Activated T-helper 1 cell treated with anti-CD3 and anti-CD28 coated beads, Interleukin-2, amount 50 U/mL, for 16 hours (primary cell): Measurements from ENCODE around the gene AMPH.
A peak's percentile ranks its signal among the peaks of the same experiment; 100 is the strongest.
"Not testable (repeated sequence)": the region's sequence is repeated elsewhere in the genome, so short reads cannot be mapped to it uniquely, and the experiment has no call there.

ENCODE experiments used
- DNase-seq, 2 donors: peaks; one replicate each; pipeline ENCODE4 v3.0.0-alpha.2; 2020; ENCODE audit warnings: low read depth in 1 of 2, low spot score in 1 of 2

Gene AMPH

DNA sequence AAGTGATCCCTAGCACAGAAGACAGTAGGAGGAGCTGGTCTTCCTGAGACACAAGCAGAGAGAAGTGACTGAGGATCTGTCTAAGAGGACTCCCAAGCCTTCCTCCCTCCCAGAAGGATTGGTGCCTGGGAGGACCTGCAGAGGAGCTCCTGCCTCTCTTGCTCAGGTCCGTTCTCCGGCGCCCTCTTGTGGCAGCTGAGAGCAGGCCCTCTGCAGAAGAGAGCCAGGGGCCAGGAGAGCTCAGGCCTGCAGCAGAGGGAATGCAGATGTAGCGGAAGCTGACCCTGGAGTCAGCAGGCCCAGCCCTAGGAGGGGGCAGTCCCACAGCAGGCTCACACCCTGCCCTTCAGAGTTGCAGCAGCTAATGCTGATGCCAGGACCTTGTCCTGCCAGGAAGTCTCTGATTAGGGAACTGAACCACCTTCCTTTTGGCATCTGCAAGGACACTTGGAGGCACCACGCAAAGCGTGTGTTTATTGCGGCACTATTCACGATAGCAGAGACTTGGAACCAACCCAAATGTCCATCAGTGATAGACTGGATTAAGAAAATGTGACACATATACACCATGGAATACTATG lies 276.8 kb downstream of the AMPH start:
- peak in 1 of 2 donors; percentile 43 for DNase-seq

DNA sequence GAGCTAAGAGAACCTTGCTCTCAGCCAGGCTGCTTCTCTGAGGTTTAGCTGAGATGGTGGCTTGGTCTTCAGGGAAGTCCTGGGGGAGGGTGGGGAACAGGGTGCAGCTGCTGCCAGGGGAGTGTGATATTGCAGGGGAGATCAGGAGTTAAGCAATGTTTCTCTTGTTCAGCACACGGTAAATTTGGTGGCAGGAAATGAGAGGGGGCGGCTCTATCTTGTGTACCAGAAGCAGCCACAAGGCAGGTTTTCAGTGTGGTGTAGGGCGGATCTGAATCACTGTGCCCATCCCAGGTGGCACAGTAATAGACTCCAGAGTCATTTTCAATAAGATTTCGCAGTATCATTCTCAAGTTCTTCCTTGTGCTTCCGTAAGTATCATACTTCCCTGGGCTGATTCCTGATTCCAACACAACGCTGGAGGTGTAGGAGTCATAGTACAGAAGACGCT lies 277.7 kb downstream of the AMPH start:
- not testable (repeated sequence) for DNase-seq

DNA sequence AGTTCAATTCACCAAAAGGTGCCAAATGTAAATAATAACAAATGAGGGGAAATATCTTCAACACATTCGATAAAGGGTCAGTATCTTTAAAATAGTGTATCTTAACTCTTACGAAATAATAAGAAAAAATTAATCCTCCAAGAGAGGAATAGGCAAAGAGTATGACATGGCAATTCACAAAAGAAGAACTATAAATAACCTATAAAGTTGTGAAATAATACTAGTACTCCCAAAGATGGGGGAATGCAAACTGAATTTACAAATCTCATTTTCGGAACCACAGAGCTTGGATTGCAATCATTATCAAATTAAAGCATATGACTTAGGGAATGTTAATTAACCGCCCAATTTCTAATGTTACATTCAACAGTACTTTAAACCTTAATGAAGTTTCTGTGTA lies 279.6 kb downstream of the AMPH start:
- no peak for DNase-seq

DNA sequence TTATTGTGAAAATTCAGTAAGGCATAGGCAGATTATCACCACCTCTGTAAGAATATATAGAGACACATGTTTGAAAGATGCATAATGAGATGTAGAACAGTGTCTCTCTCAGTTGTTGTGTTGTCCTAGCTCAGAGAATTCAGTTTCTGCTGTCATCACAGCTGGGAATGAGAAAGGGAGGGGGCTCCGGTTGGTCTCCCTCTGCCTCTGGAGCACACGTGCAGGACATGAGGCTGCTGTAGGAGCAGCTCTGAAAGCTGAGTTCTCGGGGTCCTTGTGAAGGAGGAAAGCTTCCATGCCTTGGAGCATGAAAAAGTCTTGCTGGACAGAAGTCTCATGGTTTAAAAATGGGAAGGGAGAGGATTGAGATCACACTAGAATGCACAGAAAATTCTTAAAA lies 280.4 kb downstream of the AMPH start:
- DNase-seq: not testable (repeated sequence)

DNA sequence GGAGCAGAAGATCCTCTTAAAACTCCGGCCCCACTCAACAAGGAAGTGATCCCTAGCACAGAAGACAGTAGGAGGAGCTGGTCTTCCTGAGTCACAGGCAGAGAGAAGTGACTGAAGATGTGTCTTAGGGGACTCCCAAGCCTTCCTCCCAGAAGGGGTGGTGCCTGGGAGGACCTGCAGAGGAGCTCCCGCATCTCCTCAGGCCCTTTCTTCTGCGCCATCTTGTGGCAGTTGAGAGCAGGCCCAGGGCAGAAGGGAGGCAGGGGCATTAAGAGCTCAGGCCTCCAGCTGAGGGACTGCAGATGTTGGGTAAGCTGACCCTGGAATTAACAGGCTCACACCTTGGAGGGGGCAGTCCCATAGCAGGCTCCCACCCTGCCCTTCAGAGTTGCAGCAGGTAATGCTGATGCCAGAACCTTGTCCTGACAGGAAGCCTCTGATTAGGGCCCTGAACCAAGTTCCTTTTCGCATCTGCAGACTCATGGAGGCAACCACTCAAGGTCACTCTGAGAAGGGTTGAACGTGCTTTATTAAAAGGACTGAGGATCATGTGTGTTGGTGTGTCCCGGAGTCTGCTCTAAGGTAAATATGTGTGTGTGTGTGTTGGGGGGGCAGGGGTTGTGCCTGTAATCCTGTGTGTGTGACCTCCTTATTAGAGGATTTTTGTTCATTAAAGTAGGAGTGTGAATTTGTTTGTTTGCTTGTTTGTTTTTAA lies 281.1 kb downstream of the AMPH start:
- DNase-seq: peak in 1 of 2 donors; percentile 45

- DNase-seq: not testable (repeated sequence)
These were observed 281.9 kb downstream of the AMPH start for GRCh38 chr7:38349126-38349795.

GRCh38 chr7:38345299-38346172 lies 285.6 kb downstream of the AMPH start:
- not testable (repeated sequence) for DNase-seq

DNA sequence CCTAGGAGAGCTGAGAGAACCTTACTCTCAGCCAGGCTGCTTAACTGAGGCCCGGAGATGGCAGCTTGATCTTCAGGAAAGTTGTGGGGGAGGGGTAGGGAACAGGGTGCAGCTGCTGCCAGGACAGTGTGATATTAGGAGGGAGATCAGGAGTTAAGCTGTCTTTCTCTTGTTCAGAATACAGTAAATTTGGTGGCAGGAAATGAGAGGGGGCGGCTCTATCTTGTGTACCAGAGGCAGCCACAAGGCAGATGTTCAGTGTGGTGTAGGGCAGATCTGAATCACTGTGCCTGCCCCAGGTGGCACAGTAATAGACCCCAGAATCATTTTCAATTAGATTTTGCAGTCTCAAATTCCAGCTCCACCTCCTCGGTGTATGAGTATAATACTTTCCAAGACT lies 286.4 kb downstream of the AMPH start:
- not testable (repeated sequence) for DNase-seq

DNA sequence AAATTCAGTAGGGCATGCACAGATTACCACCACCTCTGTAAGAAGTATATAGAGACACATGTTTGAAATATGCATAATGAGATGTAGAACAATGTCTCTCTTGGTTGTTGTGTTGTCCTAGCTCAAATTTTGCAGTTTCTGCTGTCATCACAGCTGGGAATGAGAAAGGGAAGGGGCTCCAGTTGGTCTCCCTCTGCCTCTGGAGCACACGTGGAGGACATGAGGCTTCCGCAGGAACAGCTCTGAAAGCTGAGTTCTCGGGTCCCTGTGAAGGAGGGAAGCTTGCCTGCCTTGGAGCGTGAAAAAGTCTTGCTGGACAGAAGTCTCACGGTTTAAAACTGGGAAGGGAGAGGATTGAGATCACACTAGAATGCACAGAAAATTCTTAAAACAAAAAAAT lies 289.0 kb downstream of the AMPH start:
- DNase-seq: not testable (repeated sequence)

GRCh38 chr7:38341172-38341705 lies 289.9 kb downstream of the AMPH start:
- DNase-seq: not testable (repeated sequence)

- DNase-seq: no peak
These were observed 291.0 kb downstream of the AMPH start for GRCh38 chr7:38339953-38340819.

- not testable (repeated sequence) for DNase-seq
These were observed 295.0 kb downstream of the AMPH start for GRCh38 chr7:38336148-38336515.

DNA sequence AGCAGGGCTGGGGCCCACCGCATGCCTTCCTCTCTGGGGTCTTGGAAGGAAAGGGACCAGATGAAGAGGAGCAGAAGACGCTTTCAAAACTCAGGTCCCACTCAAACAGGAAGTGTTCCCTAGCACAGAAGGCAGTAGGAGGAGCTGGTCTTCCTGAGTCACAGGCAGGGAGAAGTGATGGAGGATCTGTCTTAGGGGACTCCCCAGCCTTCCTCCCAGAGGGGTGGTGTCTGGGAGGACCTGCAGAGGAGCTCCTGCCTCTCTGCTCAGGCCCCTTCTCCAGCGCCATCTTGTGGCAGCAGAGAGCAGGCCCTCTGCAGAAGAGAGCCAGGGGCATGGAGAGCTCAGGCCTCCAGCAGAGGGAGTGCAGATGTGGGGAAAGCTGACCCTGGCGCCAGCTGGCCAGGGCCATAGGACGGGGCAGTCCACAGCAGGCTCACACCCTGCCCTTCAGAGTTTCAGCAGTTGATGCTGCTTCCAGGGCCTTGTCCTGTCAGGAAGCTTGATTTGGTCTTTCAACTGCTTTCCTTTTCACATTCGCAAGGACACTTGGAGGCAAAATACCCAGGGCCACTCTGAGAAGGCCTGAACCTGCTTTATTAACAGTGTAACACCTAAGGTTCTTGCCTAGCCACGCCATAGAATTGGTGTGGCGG lies 295.6 kb downstream of the AMPH start:
- peak; percentile 46 to 65 for DNase-seq

- no peak for DNase-seq
These were observed 296.1 kb downstream of the AMPH start for GRCh38 chr7:38335128-38335491.

GRCh38 chr7:38334163-38334562 lies 297.0 kb downstream of the AMPH start:
- DNase-seq: no peak
